K562 (cell line): ENCODE data around the gene TMCC2. TPM values are rescaled to one million over a fixed set of nuclear protein-coding genes. Genes with fewer than 3 reads are reported as not detected.
A peak's percentile ranks its signal among the peaks of the same experiment; 100 is the strongest.

Source experiments
- ARID1B ChIP-seq: fragments of 450-650 bp; IDR thresholded peaks from 2 replicates; pipeline ENCODE4 v1.6.1; 2016; ENCODE audit warnings: antibody characterized with exemption, mild to moderate bottlenecking, inconsistent platforms
- CBFA2T3 ChIP-seq: fragments of 450-650 bp; IDR thresholded peaks from 2 replicates; pipeline ENCODE4 v1.6.1; 2017
- CREB3L1 ChIP-seq: fragments of 450-650 bp; IDR thresholded peaks from 2 replicates; pipeline ENCODE4 v1.6.1; 2014; ENCODE audit warnings: low read depth, mild to moderate bottlenecking, moderate library complexity, borderline replicate concordance
- EWSR1 ChIP-seq: fragments of 450-650 bp; IDR thresholded peaks from 2 replicates; pipeline ENCODE4 v1.6.1; 2018; ENCODE audit warnings: borderline replicate concordance, mild to moderate bottlenecking, low read depth, moderate library complexity; ENCODE audit not compliant: partially characterized antibody
- GATA2 ChIP-seq: sonication (generic); formaldehyde crosslinking; IDR thresholded peaks from 2 replicates; pipeline ENCODE4 v1.4.0; 2020; ENCODE audit warnings: mild to moderate bottlenecking, missing genetic modification reagents
- MTF1 ChIP-seq: fragments of 250-450 bp; sonication (Bioruptor Pico); IDR thresholded peaks from 2 replicates; pipeline ENCODE4 v1.9.0; 2021; ENCODE audit warnings: moderate library complexity, mild to moderate bottlenecking, inconsistent platforms, borderline replicate concordance
- NCOR1 ChIP-seq: fragments of 450-650 bp; IDR thresholded peaks from 2 replicates; pipeline ENCODE4 v1.6.1; 2016; ENCODE audit warnings: mild to moderate bottlenecking, moderate library complexity
- NR1H2 ChIP-seq: sonication (generic); formaldehyde crosslinking; IDR thresholded peaks from 2 replicates; pipeline ENCODE4 v1.4.0; 2020; ENCODE audit warnings: mild to moderate bottlenecking, missing genetic modification reagents
- TEAD4 ChIP-seq, 2 experiments: sonication (generic) in 1 of 2; formaldehyde crosslinking in 1 of 2; IDR thresholded peaks; 2 replicates each; pipeline versions ENCODE4 v1.6.1 to v1.8.0; 2012 to 2022; ENCODE audit warnings: borderline replicate concordance in 1 of 2, inconsistent platforms in 1 of 2, low read length in 1 of 2, mild to moderate bottlenecking in 1 of 2, missing genetic modification reagents in 1 of 2
- TFAP4 ChIP-seq: sonication (generic); formaldehyde crosslinking; IDR thresholded peaks from 2 replicates; pipeline ENCODE4 v1.8.0; 2022; ENCODE audit warnings: missing genetic modification reagents, mild to moderate bottlenecking, moderate library complexity, borderline replicate concordance
- U2AF2 ChIP-seq: fragments of 200-400 bp; formaldehyde crosslinking; optimal IDR thresholded peaks from 2 replicates; pipeline ENCODE3; 2017; ENCODE audit warnings: low read depth, mild to moderate bottlenecking, low read length
- ZNF407 ChIP-seq: fragments of 450-650 bp; IDR thresholded peaks from 2 replicates; pipeline ENCODE4 v1.6.1; 2016; ENCODE audit warnings: low read depth
- ZNF436 ChIP-seq: fragments of 250-450, 450-650 bp; sonication (Bioruptor Pico); formaldehyde crosslinking; IDR thresholded peaks from 2 replicates; pipeline ENCODE4 v1.7.0; 2020; ENCODE audit warnings: mild to moderate bottlenecking
- polyA plus RNA-seq, 8 experiments: library from polyadenylated mRNA; depleted of rRNA in 4 of 8; stranded (reverse) in 5 of 8; unstranded in 3 of 8; fragments of >200 nt; fragmentation: Nextera tagmentation in 2 of 8; fragmentation: Illumina TruSeq in 1 of 8; extraction: Ambion mirVana in 2 of 8; extraction: Trizol in 1 of 8; gene quantifications; 2 replicates each; pipeline versions ENCODE4 v1.2.1 to v1.2.3, GENCODE V29; 2011 to 2014; ENCODE audit warnings: inconsistent platforms in 1 of 8, missing spikeins in 1 of 8
- total RNA-seq, 7 experiments: library from RNA; depleted of rRNA in 6 of 7; stranded (reverse); fragments of >200 nt in 6 of 7; fragmentation: Illumina TruSeq in 2 of 7; extraction: Trizol in 2 of 7; gene quantifications; 2 replicates each; pipeline versions ENCODE4 v1.2.1 to v1.2.3, GENCODE V29; 2011 to 2021; ENCODE audit warnings: low replicate concordance in 1 of 7

Gene TMCC2
- total and polyA plus RNA-seq, 9 of the 15 experiments (the other 6 are each of a cell fraction or from before 2014, with no cell fraction given) = 0.06 to 1.8 (median 0.98) TPM

GRCh38 chr1:205248793-205249601 lies 21.3 kb downstream of the TMCC2 start (continued):
- TF ChIP-seq MTF1 (CRISPR knock-in tag) = no peak
- TF ChIP-seq ARID1B = peak; percentile 83
- no peak for TF ChIP-seq ZNF407
- peak; percentile 76 for TF ChIP-seq TEAD4 (IDR thresholded peaks at IDR 0.05; ENCODE audit: low read length)
- no peak for TF ChIP-seq TEAD4 (CRISPR knock-in tag; IDR thresholded peaks at IDR 0.05; ENCODE audit: borderline replicate concordance)
- no peak for TF ChIP-seq EWSR1
- peak; percentile 49; the same call in 1 of the 2 replicates for TF ChIP-seq GATA2 (CRISPR knock-in tag)
- peak; percentile 88 for TF ChIP-seq CBFA2T3
- no peak for TF ChIP-seq U2AF2
- no peak for TF ChIP-seq CREB3L1
- TF ChIP-seq TFAP4 (CRISPR knock-in tag) = 0 out of 2 replicates have a peak, but pooled peaks have one; percentile 30
- TF ChIP-seq NCOR1 = peak; percentile 70
- TF ChIP-seq ZNF436 = no peak
- TF ChIP-seq NR1H2 (CRISPR knock-in tag) = no peak
